H9 (cell line): ENCODE data around the gene VDR. TPM values are rescaled to one million over a fixed set of nuclear protein-coding genes. Genes with fewer than 3 reads are reported as not detected.

ENCODE experiments used
- DNase-seq: peaks from one replicate; pipeline ENCODE4 v3.0.0-alpha.2; 2017
- H2AFZ ChIP-seq: one replicate; pipeline ENCODE4 v1.6.1; 2013; ENCODE audit warnings: mild to moderate bottlenecking, low read length, control low read depth, moderate library complexity
- H2AK5ac ChIP-seq: 2 replicates; pipeline ENCODE4 v1.6.1; 2013; ENCODE audit warnings: low read length, control low read depth, mixed read lengths; ENCODE audit not compliant: insufficient read length
- H2BK120ac ChIP-seq: one replicate; pipeline ENCODE4 v1.6.1; 2013; ENCODE audit warnings: low read depth, mild to moderate bottlenecking, low read length, control low read depth, inconsistent platforms; ENCODE audit not compliant: poor library complexity, severe bottlenecking
- H2BK12ac ChIP-seq: 2 replicates; pipeline ENCODE4 v1.6.1; 2013; ENCODE audit warnings: low read length, control low read depth, mixed read lengths, low read depth; ENCODE audit not compliant: insufficient read length
- H2BK15ac ChIP-seq: 2 replicates; pipeline ENCODE4 v1.6.1; 2013; ENCODE audit warnings: low read depth, low read length, control low read depth
- H2BK20ac ChIP-seq: one replicate; pipeline ENCODE4 v1.6.1; 2013; ENCODE audit warnings: low read depth, mild to moderate bottlenecking, low read length, control low read depth, inconsistent platforms; ENCODE audit not compliant: poor library complexity, severe bottlenecking
- H2BK5ac ChIP-seq: 2 replicates; pipeline ENCODE4 v1.6.1; 2013; ENCODE audit warnings: low read length, control low read depth, mixed read lengths; ENCODE audit not compliant: insufficient read length
- H3K14ac ChIP-seq: 2 replicates; pipeline ENCODE4 v1.6.1; 2013; ENCODE audit warnings: low read length, control low read depth; ENCODE audit not compliant: insufficient read depth
- H3K18ac ChIP-seq: 2 replicates; pipeline ENCODE4 v1.6.1; 2013; ENCODE audit warnings: low read depth, mild to moderate bottlenecking, mixed read lengths, low read length, control low read depth; ENCODE audit not compliant: insufficient read length
- H3K23ac ChIP-seq: 2 replicates; pipeline ENCODE4 v1.6.1; 2013; ENCODE audit warnings: low read length, control low read depth, mixed read lengths, low read depth; ENCODE audit not compliant: insufficient read length
- H3K23me2 ChIP-seq: 2 replicates; pipeline ENCODE4 v1.6.1; 2013; ENCODE audit warnings: low read depth, mild to moderate bottlenecking, mixed read lengths, low read length, control low read depth; ENCODE audit not compliant: insufficient read length, poor library complexity, severe bottlenecking
- H3K27ac ChIP-seq: 2 replicates; pipeline ENCODE4 v1.5.1; 2013; ENCODE audit warnings: low read length, control low read depth, mixed read lengths, low read depth; ENCODE audit not compliant: insufficient read length
- H3K27me3 ChIP-seq: 2 replicates; pipeline ENCODE4 v1.6.1; 2013; ENCODE audit warnings: low read length, control low read depth, inconsistent platforms; ENCODE audit not compliant: insufficient read depth
- H3K4ac ChIP-seq: 2 replicates; pipeline ENCODE4 v1.6.1; 2013; ENCODE audit warnings: low read depth, mild to moderate bottlenecking, control low read depth, inconsistent platforms, low read length, moderate library complexity
- H3K4me1 ChIP-seq: 2 replicates; pipeline ENCODE4 v1.6.1; 2013; ENCODE audit warnings: low read length, control low read depth, inconsistent platforms; ENCODE audit not compliant: insufficient read depth
- H3K4me2 ChIP-seq: 2 replicates; pipeline ENCODE4 v1.6.1; 2013; ENCODE audit warnings: low read length, control low read depth, mixed read lengths; ENCODE audit not compliant: insufficient read length, insufficient read depth
- H3K56ac ChIP-seq: 2 replicates; pipeline ENCODE4 v1.6.1; 2013; ENCODE audit warnings: low read depth, mild to moderate bottlenecking, mixed read lengths, low read length, control low read depth; ENCODE audit not compliant: insufficient read length
- H3K79me1 ChIP-seq: 2 replicates; pipeline ENCODE4 v1.6.1; 2013; ENCODE audit warnings: low read depth, mild to moderate bottlenecking, moderate library complexity, low read length, control low read depth, inconsistent platforms; ENCODE audit not compliant: insufficient read depth, poor library complexity, severe bottlenecking
- H3K79me2 ChIP-seq: 2 replicates; pipeline ENCODE4 v1.6.1; 2013; ENCODE audit warnings: low read length, control low read depth, inconsistent platforms; ENCODE audit not compliant: insufficient read depth
- H3K9ac ChIP-seq: 2 replicates; pipeline ENCODE4 v1.6.1; 2013; ENCODE audit warnings: low read length, control low read depth, mixed read lengths; ENCODE audit not compliant: insufficient read length; ENCODE audit errors: extremely low read depth
- H3K9me3 ChIP-seq: one replicate; pipeline ENCODE4 v1.6.1; 2013; ENCODE audit warnings: low read depth, low read length, inconsistent platforms; ENCODE audit not compliant: control insufficient read depth
- H3T11ph ChIP-seq: one replicate; pipeline ENCODE4 v1.6.1; 2013; ENCODE audit warnings: mild to moderate bottlenecking, low read length, control low read depth, inconsistent platforms
- H4K20me1 ChIP-seq: one replicate; pipeline ENCODE4 v1.6.1; 2013; ENCODE audit not compliant: control insufficient read depth, insufficient read length, insufficient read depth
- H4K5ac ChIP-seq: 2 replicates; pipeline ENCODE4 v1.6.1; 2013; ENCODE audit warnings: low read depth, mild to moderate bottlenecking, mixed read lengths, low read length, control low read depth; ENCODE audit not compliant: insufficient read length
- H4K8ac ChIP-seq: replicated peaks from 2 replicates; pipeline ENCODE4 v1.6.1; 2013; ENCODE audit warnings: low read length, control low read depth, mixed read lengths, low read depth; ENCODE audit not compliant: insufficient read length
- H4K91ac ChIP-seq: 2 replicates; pipeline ENCODE4 v1.6.1; 2013; ENCODE audit warnings: low read depth, mild to moderate bottlenecking, moderate library complexity, mixed read lengths, low read length, control low read depth; ENCODE audit not compliant: insufficient read length
- H3K27ac Mint-ChIP-seq, 3 experiments: 2 replicates in 2 of 3; 3 replicates in 1 of 3; pipeline ENCODE4 v1.8.0; 2020 to 2021; ENCODE audit warnings: mixed read lengths in 3 of 3, mild to moderate bottlenecking in 1 of 3, moderate library complexity in 1 of 3
- H3K27me3 Mint-ChIP-seq: 2 replicates; pipeline ENCODE4 v1.8.0; 2021; ENCODE audit warnings: low read depth, mild to moderate bottlenecking, moderate library complexity, mixed read lengths
- H3K36me3 Mint-ChIP-seq, 3 experiments: 2 replicates in 2 of 3; 3 replicates in 1 of 3; pipeline ENCODE4 v1.8.0; 2020 to 2021; ENCODE audit warnings: low read depth in 3 of 3, mixed read lengths in 3 of 3; ENCODE audit not compliant: insufficient read depth in 1 of 3
- H3K4me1 Mint-ChIP-seq, 2 experiments: 2 replicates each; pipeline ENCODE4 v1.8.0; 2020; ENCODE audit warnings: mixed read lengths in 2 of 2
- H3K4me3 Mint-ChIP-seq, 2 experiments: 2 replicates in 1 of 2; 3 replicates in 1 of 2; pipeline ENCODE4 v1.8.0; 2020 to 2021; ENCODE audit warnings: mild to moderate bottlenecking in 2 of 2, mixed read lengths in 2 of 2, moderate library complexity in 1 of 2
- H3K9me3 Mint-ChIP-seq, 2 experiments: 2 replicates in 1 of 2; 3 replicates in 1 of 2; pipeline ENCODE4 v1.8.0; 2020; ENCODE audit warnings: mild to moderate bottlenecking in 2 of 2, mixed read lengths in 2 of 2, moderate library complexity in 1 of 2
- WGBS: extraction: QIAGEN DNeasy Blood & Tissue Kit; methylation state at CpG from one replicate; pipeline ENCODE4 v1.1.7; 2013; ENCODE audit warnings: missing lambda C conversion rate, low lambda C conversion rate, mixed read lengths; ENCODE audit not compliant: insufficient read length; ENCODE audit errors: extremely low coverage; 5-methylcytosine and 5-hydroxymethylcytosine counted together
- total RNA-seq: library from RNA; stranded (reverse); gene quantifications from 2 replicates; pipeline ENCODE4 v1.2.1, GENCODE V29; 2021
- TF ChIP-seq, protein P1 (sequence below): fragments of 200-600 bp; sonication (generic); conservative IDR thresholded peaks from 3 replicates; pipeline ENCODE4 v1.8.0; 2021; ENCODE audit warnings: antibody characterized with exemption, mild to moderate bottlenecking

VDR gene
- total RNA-seq, 1 experiment from 2014 or later, result 0.61 TPM

DNA sequence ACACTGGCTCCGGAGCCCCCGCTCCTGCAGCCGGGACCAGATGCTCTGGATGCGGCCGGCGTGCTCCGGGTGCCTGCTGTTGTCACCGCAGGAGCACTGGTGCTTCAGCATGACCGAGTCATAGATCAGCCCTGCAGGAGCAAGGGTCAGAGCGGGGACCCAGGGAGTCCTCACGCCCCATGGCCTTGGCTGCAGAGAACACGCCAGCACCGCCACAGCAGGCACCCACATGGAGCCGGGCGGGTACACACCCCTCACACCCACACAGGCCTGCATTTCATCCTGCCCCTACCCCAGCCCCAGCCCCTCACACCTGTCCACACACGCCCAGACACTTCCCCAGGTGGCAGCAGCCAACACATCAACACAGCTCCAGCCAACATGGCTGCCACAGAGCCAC lies 112.9 kb downstream of the VDR start:
- H3K27me3 ChIP-seq, result no peaks in the 10 kb centered on the region
- no peaks in the 10 kb centered on the region for H3K9me3 Mint-ChIP-seq
- no peak overlapping the region for H4K91ac ChIP-seq
- no peak overlapping the region for H3T11ph ChIP-seq
- H3K9me3 ChIP-seq, result no peaks in the 10 kb centered on the region
- WGBS, result no CpG with 5 or more reads among the region's 16 CpGs
- no peak overlapping the region for H2BK5ac ChIP-seq
- no peaks in the 10 kb centered on the region for H3K4me1 ChIP-seq
- H3K27ac ChIP-seq, result no peak overlapping the region
- no peak overlapping the region for H2BK12ac ChIP-seq
- H2BK15ac ChIP-seq, result no peak overlapping the region
- H2AFZ ChIP-seq, result no peak overlapping the region
- no peak overlapping the region for H4K8ac ChIP-seq
- no peaks in the 10 kb centered on the region for H3K4me1 Mint-ChIP-seq
- no peak overlapping the region for H3K9ac ChIP-seq
- H2AK5ac ChIP-seq, result no peak overlapping the region
- H2BK120ac ChIP-seq, result no peak overlapping the region
- H2BK20ac ChIP-seq, result no peak overlapping the region
- no peak overlapping the region for H3K18ac ChIP-seq
- no peaks in the 10 kb centered on the region for H3K79me2 ChIP-seq
- no peak overlapping the region for H3K14ac ChIP-seq
- H3K4ac ChIP-seq, result no peak overlapping the region
- H3K56ac ChIP-seq, result no peak overlapping the region
- TF ChIP-seq, protein P1, sequence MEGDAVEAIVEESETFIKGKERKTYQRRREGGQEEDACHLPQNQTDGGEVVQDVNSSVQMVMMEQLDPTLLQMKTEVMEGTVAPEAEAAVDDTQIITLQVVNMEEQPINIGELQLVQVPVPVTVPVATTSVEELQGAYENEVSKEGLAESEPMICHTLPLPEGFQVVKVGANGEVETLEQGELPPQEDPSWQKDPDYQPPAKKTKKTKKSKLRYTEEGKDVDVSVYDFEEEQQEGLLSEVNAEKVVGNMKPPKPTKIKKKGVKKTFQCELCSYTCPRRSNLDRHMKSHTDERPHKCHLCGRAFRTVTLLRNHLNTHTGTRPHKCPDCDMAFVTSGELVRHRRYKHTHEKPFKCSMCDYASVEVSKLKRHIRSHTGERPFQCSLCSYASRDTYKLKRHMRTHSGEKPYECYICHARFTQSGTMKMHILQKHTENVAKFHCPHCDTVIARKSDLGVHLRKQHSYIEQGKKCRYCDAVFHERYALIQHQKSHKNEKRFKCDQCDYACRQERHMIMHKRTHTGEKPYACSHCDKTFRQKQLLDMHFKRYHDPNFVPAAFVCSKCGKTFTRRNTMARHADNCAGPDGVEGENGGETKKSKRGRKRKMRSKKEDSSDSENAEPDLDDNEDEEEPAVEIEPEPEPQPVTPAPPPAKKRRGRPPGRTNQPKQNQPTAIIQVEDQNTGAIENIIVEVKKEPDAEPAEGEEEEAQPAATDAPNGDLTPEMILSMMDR, result no peak
- no peak overlapping the region for H4K5ac ChIP-seq
- no peaks in the 10 kb centered on the region for H3K27me3 Mint-ChIP-seq
- peak overlapping the region in 2 of 3 experiments; percentile 70 to 79; a peak in 2 of 7 replicates for H3K27ac Mint-ChIP-seq
- no peaks in the 10 kb centered on the region for H3K23me2 ChIP-seq
- DNase-seq, result no peak
- no peak overlapping the region for H3K4me3 Mint-ChIP-seq
- H3K36me3 Mint-ChIP-seq, result peaks cover 35 to 72% (median 72%) of the 10 kb centered on the region in 3 experiments; a peak in 6 of 7 replicates
- no peak overlapping the region for H3K4me2 ChIP-seq
- H4K20me1 ChIP-seq, result no peaks in the 10 kb centered on the region
- H3K23ac ChIP-seq, result no peak overlapping the region
- H3K79me1 ChIP-seq, result no peaks in the 10 kb centered on the region

Other genes starting within 250 kb of the VDR start
- gene RPAP3, start 199.0 kb downstream of the VDR start, total RNA-seq, result 48.9 and 53.3 TPM in 2 replicates
- gene ENDOU, start 179.5 kb downstream of the VDR start, total RNA-seq, result not detected in 2 replicates
- gene RAPGEF3, start 146.1 kb downstream of the VDR start, total RNA-seq, result 5.6 and 7.4 TPM in 2 replicates
- 10.6 TPM in 2 replicates for gene SLC48A1, start 131.8 kb downstream of the VDR start, total RNA-seq
- gene HDAC7, start 85.1 kb downstream of the VDR start, total RNA-seq, result 69.3 and 72.1 TPM in 2 replicates
- gene TMEM106C, start 58.6 kb upstream of the VDR start, total RNA-seq, result 40.4 and 43.7 TPM in 2 replicates
- gene COL2A1, start 99.5 kb upstream of the VDR start, total RNA-seq, result 10.8 and 11.4 TPM in 2 replicates
- 28.8 and 30.1 TPM in 2 replicates for gene SENP1, start 201.1 kb upstream of the VDR start, total RNA-seq
- gene PFKM, start 214.4 kb upstream of the VDR start, total RNA-seq, result 92.4 and 105 TPM in 2 replicates